GM12878 (cell line): ENCODE results near the gene CA9. TPM values are rescaled to one million over a fixed set of nuclear protein-coding genes. Genes with fewer than 3 reads are reported as not detected.
A peak's percentile ranks its signal among the peaks of the same experiment; 100 is the strongest.

ENCODE experiments used
- BCL3 ChIP-seq: IDR thresholded peaks from 2 replicates; pipeline ENCODE4 v1.6.1; 2011; ENCODE audit warnings: borderline replicate concordance, low read depth, mild to moderate bottlenecking, moderate library complexity, low read length; ENCODE audit not compliant: insufficient read depth, poor library complexity, severe bottlenecking
- BMI1 ChIP-seq: fragments of 450-650 bp; IDR thresholded peaks from 2 replicates; pipeline ENCODE4 v1.6.1; 2016; ENCODE audit warnings: mild to moderate bottlenecking, moderate library complexity, borderline replicate concordance
- FOS ChIP-seq: IDR thresholded peaks from 3 replicates; pipeline ENCODE4 v1.6.1; 2011; ENCODE audit warnings: borderline replicate concordance; ENCODE audit not compliant: insufficient read length; ENCODE audit errors: extremely low read depth
- HDAC2 ChIP-seq: fragments of 200-600 bp; sonication (generic); IDR thresholded peaks from 2 replicates; pipeline ENCODE4 v1.6.1; 2017
- JUNB ChIP-seq: IDR thresholded peaks from 2 replicates; pipeline ENCODE4 v1.6.1; 2016; ENCODE audit warnings: antibody characterized with exemption, mild to moderate bottlenecking
- KAT2A ChIP-seq: conservative IDR thresholded peaks from 2 replicates; pipeline ENCODE4 v1.6.1; 2011; ENCODE audit warnings: low read depth, low read length; ENCODE audit not compliant: control insufficient read depth
- MEF2B ChIP-seq: fragments of 450-650 bp; IDR thresholded peaks from 2 replicates; pipeline ENCODE4 v1.6.1; 2018; ENCODE audit warnings: mild to moderate bottlenecking, moderate library complexity; ENCODE audit not compliant: partially characterized antibody, poor library complexity, severe bottlenecking
- POU2F2 ChIP-seq: IDR thresholded peaks from 3 replicates; pipeline ENCODE4 v1.6.1; 2011; ENCODE audit warnings: low read depth, mild to moderate bottlenecking, low read length, borderline replicate concordance
- PRDM15 ChIP-seq: fragments of 450-650 bp; formaldehyde crosslinking; IDR thresholded peaks from 2 replicates; pipeline ENCODE4 v1.4.0; 2020; ENCODE audit warnings: mild to moderate bottlenecking, moderate library complexity
- RAD21 ChIP-seq: IDR thresholded peaks from 2 replicates; pipeline ENCODE4 v1.6.1; 2011; ENCODE audit warnings: mild to moderate bottlenecking, low read depth, low read length, moderate library complexity; ENCODE audit not compliant: insufficient read depth
- RELB ChIP-seq: fragments of 450-650 bp; IDR thresholded peaks from 2 replicates; pipeline ENCODE4 v1.6.1; 2017; ENCODE audit warnings: low read depth, mild to moderate bottlenecking, moderate library complexity
- SKIL ChIP-seq: fragments of 450-650 bp; IDR thresholded peaks from 2 replicates; pipeline ENCODE4 v1.6.1; 2017; ENCODE audit warnings: mild to moderate bottlenecking, low read depth, inconsistent platforms; ENCODE audit not compliant: poor library complexity, severe bottlenecking
- STAT3 ChIP-seq: IDR thresholded peaks from 2 replicates; pipeline ENCODE4 v1.6.1; 2011; ENCODE audit warnings: low read depth, low read length, improper control_type of control experiment
- SUZ12 ChIP-seq: fragments of 200-600 bp; sonication (generic); IDR thresholded peaks from one replicate; pipeline ENCODE4 v1.6.1; 2018; ENCODE audit warnings: antibody characterized with exemption, mild to moderate bottlenecking; ENCODE audit not compliant: unreplicated experiment
- TARDBP ChIP-seq: IDR thresholded peaks from 2 replicates; pipeline ENCODE4 v1.6.1; 2016; ENCODE audit warnings: borderline replicate concordance
- USF2 ChIP-seq: IDR thresholded peaks from 2 replicates; pipeline ENCODE4 v1.6.1; 2011; ENCODE audit warnings: low read depth, low read length, improper control_type of control experiment, borderline replicate concordance
- WRNIP1 ChIP-seq: IDR thresholded peaks from 2 replicates; pipeline ENCODE4 v1.6.1; 2011; ENCODE audit warnings: low read depth, low read length, improper control_type of control experiment, borderline replicate concordance
- ZNF384 ChIP-seq: IDR thresholded peaks from 2 replicates; pipeline ENCODE4 v1.6.1; 2012; ENCODE audit warnings: low read depth, mild to moderate bottlenecking, low read length, improper control_type of control experiment, borderline replicate concordance
- polyA plus RNA-seq, 11 experiments: library from polyadenylated mRNA; depleted of rRNA in 4 of 11; unstranded in 6 of 11; stranded (reverse) in 5 of 11; fragments of >200 nt; fragmentation: Nextera tagmentation in 4 of 11; fragmentation: Illumina TruSeq in 1 of 11; extraction: Ambion mirVana in 4 of 11; extraction: Trizol in 1 of 11; gene quantifications; 1 replicate in 1 of 11; 2 replicates in 10 of 11; pipeline versions ENCODE4 v1.2.1 to v1.2.3, GENCODE V29; 2011 to 2016; ENCODE audit warnings: inconsistent platforms in 2 of 11, missing spikeins in 2 of 11, low read depth in 1 of 11
- total RNA-seq, 4 experiments: library from RNA; depleted of rRNA in 3 of 4; stranded (reverse); fragments of >200 nt in 3 of 4; fragmentation: Illumina TruSeq in 1 of 4; extraction: Trizol in 1 of 4; gene quantifications; 2 replicates each; pipeline versions ENCODE4 v1.2.1 to v1.2.3, GENCODE V29; 2013 to 2021

Gene CA9
- total and polyA plus RNA-seq, 10 of the 15 experiments (the other 5 are each of a cell fraction or from before 2014, with no cell fraction given), result 0.53 to 6.6 (median 1.2) TPM

- no peak for TF ChIP-seq SKIL
- TF ChIP-seq KAT2A, result no peak
- no peak for TF ChIP-seq TARDBP
- peak; percentile 70; the same call in 2 of the 3 replicates for TF ChIP-seq POU2F2
- no peak for TF ChIP-seq HDAC2
- TF ChIP-seq FOS, result no peak
- TF ChIP-seq RAD21, result no peak
- no peak for TF ChIP-seq SUZ12
- no peak for TF ChIP-seq USF2
- no peak for TF ChIP-seq BMI1
- TF ChIP-seq JUNB, result no peak; the same call in 1 of the 2 replicates
- no peak for TF ChIP-seq STAT3
- peak; percentile 50 for TF ChIP-seq BCL3
- TF ChIP-seq MEF2B, result peak; percentile 93
- no peak for TF ChIP-seq PRDM15
- peak; percentile 81; the same call in 1 of the 2 replicates for TF ChIP-seq WRNIP1
- TF ChIP-seq RELB, result no peak
- no peak for TF ChIP-seq ZNF384
These were observed 54.6 kb downstream of the CA9 start (continued) for GRCh38 chr9:35728041-35728971.
